GM23248 (cell line): ENCODE data around the gene SH3PXD2A.

Experiments used
- EZH2 ChIP-seq: fragments of 200-600 bp; sonication (generic); IDR thresholded peaks from 2 replicates; pipeline ENCODE4 v1.6.1; 2018; ENCODE audit warnings: antibody characterized with exemption, mild to moderate bottlenecking; ENCODE audit not compliant: insufficient read depth, poor library complexity, severe bottlenecking
- EZH2phosphoT487 ChIP-seq: fragments of 200-600 bp; sonication (generic); IDR thresholded peaks from 2 replicates; pipeline ENCODE4 v1.6.1; 2018; ENCODE audit warnings: antibody characterized with exemption, moderate library complexity, mild to moderate bottlenecking, low read depth; ENCODE audit not compliant: insufficient read depth

GRCh38 chr10:103818765-103819374 is 36.5 kb downstream of the SH3PXD2A start:
- TF ChIP-seq EZH2phosphoT487 (no peak), EZH2 (no peak)
